GM18519 (cell line): Measurements from ENCODE around the gene MSX1.

Source experiments
- ATAC-seq: cut with Tn5 transposase; IDR thresholded peaks from one replicate; pipeline ENCODE4 v1.9.1; 2021; ENCODE audit warnings: mild to moderate bottlenecking, moderate library complexity; ENCODE audit not compliant: unreplicated experiment, low FRiP score

The MSX1 gene

GRCh38 chr4:4890574-4891255 lies 31.2 kb downstream of the MSX1 start:
- no peak for ATAC-seq

GRCh38 chr4:4893721-4894120 lies 34.3 kb downstream of the MSX1 start:
- no peak for ATAC-seq

GRCh38 chr4:4899202-4899925 lies 39.9 kb downstream of the MSX1 start:
- no peak for ATAC-seq

GRCh38 chr4:4901877-4902276 lies 42.4 kb downstream of the MSX1 start:
- no peak for ATAC-seq

- ATAC-seq = no peak
These were observed 52.7 kb downstream of the MSX1 start for GRCh38 chr4:4912155-4912554.

GRCh38 chr4:4913147-4913561 lies 53.7 kb downstream of the MSX1 start:
- no peak for ATAC-seq
